Measurements from ENCODE around the gene GALK2.

The GALK2 gene

DNA sequence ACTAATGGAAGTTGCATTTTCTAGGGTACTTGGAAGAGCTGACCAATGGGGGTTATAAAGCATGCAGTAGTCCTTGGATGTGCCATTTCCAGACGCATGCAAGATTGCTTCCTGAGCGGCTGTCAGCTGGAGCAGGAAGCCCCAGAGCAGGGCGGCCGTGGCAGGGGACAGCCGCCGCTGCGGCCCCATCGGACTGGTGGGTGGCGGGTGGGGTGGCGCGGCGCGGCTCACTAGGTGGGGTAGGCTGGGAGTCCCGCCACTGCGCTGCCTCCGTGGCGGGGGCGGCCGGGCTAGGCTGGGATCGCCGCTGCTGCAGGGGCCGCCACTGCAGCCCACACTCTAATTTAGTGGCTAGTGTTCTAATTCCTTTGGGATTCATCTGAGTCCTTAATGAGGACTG is 196.4 kb downstream of the GALK2 start:
- DNase-seq: no peak

DNA sequence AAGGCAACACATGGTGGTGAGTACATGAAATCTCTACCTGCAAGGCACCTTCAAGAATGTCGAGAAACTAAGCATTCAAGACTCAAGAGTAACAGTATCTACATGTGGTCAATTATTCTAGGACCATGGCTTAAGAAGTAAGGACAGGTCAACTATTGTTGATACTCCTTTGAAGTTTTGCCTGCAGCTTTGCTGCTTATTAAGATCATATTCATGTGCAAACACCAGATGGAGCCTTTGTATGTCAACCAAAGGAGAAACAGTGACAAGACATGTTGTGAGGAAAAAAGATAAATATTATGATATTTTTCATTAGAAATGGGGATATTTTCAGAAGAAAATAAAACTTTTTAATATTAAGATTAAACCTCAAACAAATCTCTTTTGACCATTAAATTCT is 200.7 kb downstream of the GALK2 start:
- no peak for DNase-seq

- DNase-seq: no peak
These were observed 202.3 kb downstream of the GALK2 start for GRCh38 chr15:49372366-49372765.

DNA sequence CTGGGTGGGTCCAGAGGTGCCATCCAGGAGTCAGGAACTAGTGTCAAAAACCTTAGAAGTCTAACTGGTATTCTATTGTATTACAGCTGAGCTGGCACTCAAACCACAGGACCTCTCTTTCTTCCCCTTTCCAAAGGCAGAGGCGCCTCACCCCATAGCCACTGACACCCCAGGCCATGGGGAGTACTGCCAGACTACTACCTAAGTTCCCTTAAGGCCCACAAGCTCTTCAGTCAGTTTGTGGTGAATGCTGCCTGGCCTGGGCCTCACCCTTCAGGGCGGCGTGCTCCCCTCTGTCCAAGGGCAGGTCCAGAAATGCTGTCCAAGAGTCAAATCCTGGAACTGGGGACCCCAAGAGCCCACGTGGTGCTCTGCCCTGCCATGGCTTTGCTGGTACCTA is 209.9 kb downstream of the GALK2 start:
- no peak for DNase-seq

DNA sequence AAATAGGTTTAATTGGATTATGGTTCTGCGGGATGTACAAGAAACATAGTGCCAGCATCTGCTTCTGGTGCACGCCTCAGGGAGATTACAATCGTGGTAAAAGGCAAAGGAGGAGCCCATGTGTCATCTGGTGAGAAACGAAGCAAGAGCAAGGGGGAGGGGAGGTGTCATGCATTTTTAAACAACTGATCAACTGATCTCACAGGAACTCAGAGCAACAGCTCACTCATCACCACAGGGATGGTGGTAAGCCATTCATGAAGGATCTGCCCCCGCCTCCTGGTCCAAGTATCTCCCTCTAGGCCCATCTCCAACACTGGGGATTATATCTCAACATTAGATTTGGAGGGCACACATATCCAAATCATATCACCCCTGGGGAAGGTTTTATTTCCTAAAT is 210.9 kb downstream of the GALK2 start:
- DNase-seq: no peak

Data from stimulated activated CD4-positive, alpha-beta T cell treated with anti-CD3 and anti-CD28 coated beads, Interleukin-15, amount 100 ng/mL, for 24 hours (primary cell).